IMR-90 (cell line): ENCODE results near the gene RNF212. TPM values are rescaled to one million over a fixed set of nuclear protein-coding genes. Genes with fewer than 3 reads are reported as not detected.

Experiments
- ATAC-seq: fragments of 200-7000 bp; cut with Tn5 transposase; 2 replicates; pipeline ENCODE4 v1.9.1; 2020; ENCODE audit warnings: low read depth, mild to moderate bottlenecking, moderate library complexity
- BruUV-seq: library from RNA; stranded (reverse); fragments of 400-500 nt; replicated peaks from 2 replicates; lab custom pipeline; 2021; lab: Mats Ljungman, UMichigan
- CTCF ChIA-PET: fragments of 300-600 bp; formaldehyde crosslinking; extraction: SDS; loops from one replicate; lab custom pipeline; 2021; ENCODE audit warnings: antibody characterized with exemption; lab: Yijun Ruan, JAX
- POLR2A ChIA-PET: fragments of 300-600 bp; sonication (Branson Sonifier 250); formaldehyde crosslinking; loops from one replicate; lab custom pipeline; 2022; ENCODE audit warnings: antibody characterized with exemption; ENCODE audit not compliant: unreplicated experiment; lab: Charles Lee
- DNase-seq: peaks from one replicate; pipeline ENCODE4 v3.0.0; 2013
- H2AFZ ChIP-seq: replicated peaks from 2 replicates; pipeline ENCODE3; 2013; ENCODE audit warnings: low read length, mild to moderate bottlenecking; ENCODE audit not compliant: poor library complexity
- H2AK5ac ChIP-seq: 2 replicates; pipeline ENCODE4 v1.6.1; 2013; ENCODE audit warnings: low read depth, low read length, inconsistent platforms
- H2AK9ac ChIP-seq: replicated peaks from 2 replicates; pipeline ENCODE3; 2013; ENCODE audit warnings: mild to moderate bottlenecking, low read depth, low read length, moderate library complexity; ENCODE audit not compliant: poor library complexity
- H2BK120ac ChIP-seq: 2 replicates; pipeline ENCODE4 v1.6.1; 2013; ENCODE audit warnings: low read depth, low read length, inconsistent platforms
- H2BK15ac ChIP-seq: 3 replicates; pipeline ENCODE4 v1.6.1; 2013; ENCODE audit warnings: low read depth, low read length, inconsistent platforms
- H2BK20ac ChIP-seq: 2 replicates; pipeline ENCODE4 v1.6.1; 2013; ENCODE audit warnings: low read depth, mild to moderate bottlenecking, inconsistent platforms, low read length, moderate library complexity
- H2BK5ac ChIP-seq: 2 replicates; pipeline ENCODE4 v1.6.1; 2013; ENCODE audit warnings: mild to moderate bottlenecking, low read depth, low read length, inconsistent platforms; ENCODE audit not compliant: poor library complexity, severe bottlenecking
- H3K14ac ChIP-seq: replicated peaks from 2 replicates; pipeline ENCODE4 v1.6.1; 2013; ENCODE audit warnings: low read depth, low read length, inconsistent platforms
- H3K18ac ChIP-seq: 2 replicates; pipeline ENCODE4 v1.6.1; 2013; ENCODE audit warnings: low read depth, low read length, control low read depth
- H3K23ac ChIP-seq: 2 replicates; pipeline ENCODE4 v1.6.1; 2013; ENCODE audit warnings: low read depth, low read length, inconsistent platforms
- H3K27ac ChIP-seq: 2 replicates; pipeline ENCODE4 v1.5.1; 2013; ENCODE audit warnings: mild to moderate bottlenecking, control low read depth, low read length; ENCODE audit not compliant: insufficient read depth
- H3K27me3 ChIP-seq: 2 replicates; pipeline ENCODE4 v1.6.1; 2013; ENCODE audit warnings: low read length; ENCODE audit not compliant: control insufficient read depth, insufficient read depth
- H3K36me3 ChIP-seq: 2 replicates; pipeline ENCODE4 v1.6.1; 2013; ENCODE audit warnings: low read length, mixed read lengths; ENCODE audit not compliant: control insufficient read depth, insufficient read depth
- H3K4ac ChIP-seq: 2 replicates; pipeline ENCODE4 v1.6.1; 2013; ENCODE audit warnings: low read depth, low read length, inconsistent platforms
- H3K4me1 ChIP-seq: 2 replicates; pipeline ENCODE4 v1.6.1; 2013; ENCODE audit warnings: low read length, mixed read lengths; ENCODE audit not compliant: control insufficient read depth, insufficient read depth
- H3K4me2 ChIP-seq: 2 replicates; pipeline ENCODE4 v1.6.1; 2013; ENCODE audit warnings: low read depth, mild to moderate bottlenecking, control low read depth, low read length, moderate library complexity
- H3K4me3 ChIP-seq: 2 replicates; pipeline ENCODE4 v1.5.1; 2013; ENCODE audit warnings: low read depth, mild to moderate bottlenecking, control low read depth, low read length, moderate library complexity; ENCODE audit not compliant: insufficient read depth
- H3K56ac ChIP-seq: 2 replicates; pipeline ENCODE4 v1.6.1; 2013; ENCODE audit warnings: low read length, inconsistent platforms; ENCODE audit not compliant: insufficient read depth; ENCODE audit errors: extremely low read depth
- H3K79me1 ChIP-seq, 2 experiments: 2 replicates each; pipeline ENCODE4 v1.6.1; 2013; ENCODE audit warnings: low read length in 2 of 2, inconsistent platforms in 1 of 2, low read depth in 1 of 2
- H3K9ac ChIP-seq: 2 replicates; pipeline ENCODE4 v1.6.1; 2013; ENCODE audit warnings: low read depth, low read length, control low read depth
- H3K9me1 ChIP-seq: 2 replicates; pipeline ENCODE4 v1.6.1; 2013; ENCODE audit warnings: low read length, inconsistent platforms; ENCODE audit not compliant: insufficient read depth
- H3K9me3 ChIP-seq: 2 replicates; pipeline ENCODE4 v1.6.1; 2013; ENCODE audit warnings: low read length; ENCODE audit not compliant: control insufficient read depth, insufficient read depth
- H4K20me1 ChIP-seq: 2 replicates; pipeline ENCODE4 v1.6.1; 2013; ENCODE audit warnings: low read length, inconsistent platforms; ENCODE audit not compliant: insufficient read depth
- H4K5ac ChIP-seq: 2 replicates; pipeline ENCODE4 v1.6.1; 2013; ENCODE audit warnings: mild to moderate bottlenecking, low read depth, low read length, control low read depth
- H4K8ac ChIP-seq, 2 experiments: 2 replicates each; pipeline ENCODE4 v1.6.1; 2013; ENCODE audit warnings: low read depth in 2 of 2, low read length in 2 of 2, control low read depth in 1 of 2, inconsistent platforms in 1 of 2
- H4K91ac ChIP-seq: 2 replicates; pipeline ENCODE4 v1.6.1; 2013; ENCODE audit warnings: low read depth, low read length, inconsistent platforms; ENCODE audit not compliant: insufficient read depth
- BHLHE40 ChIP-seq: fragments of 150-350 bp; IDR thresholded peaks from 2 replicates; pipeline ENCODE4 v1.6.1; 2016; ENCODE audit warnings: mild to moderate bottlenecking, low read depth, low read length
- CEBPB ChIP-seq: IDR thresholded peaks from 2 replicates; pipeline ENCODE4 v1.6.1; 2012; ENCODE audit warnings: low read depth, low read length, improper control_type of control experiment
- FOS ChIP-seq: fragments of 150-350 bp; IDR thresholded peaks from 2 replicates; pipeline ENCODE4 v1.6.1; 2016; ENCODE audit warnings: low read depth, low read length
- MAFK ChIP-seq: IDR thresholded peaks from 2 replicates; pipeline ENCODE4 v1.6.1; 2012; ENCODE audit warnings: low read depth, low read length, improper control_type of control experiment
- MXI1 ChIP-seq: IDR thresholded peaks from 2 replicates; pipeline ENCODE4 v1.6.1; 2012; ENCODE audit warnings: low read depth, mild to moderate bottlenecking, low read length, moderate library complexity, borderline replicate concordance
- NFE2L2 ChIP-seq: fragments of 150-350 bp; IDR thresholded peaks from 2 replicates; pipeline ENCODE4 v1.6.1; 2016; ENCODE audit warnings: low read depth, mild to moderate bottlenecking, low read length
- POLR2A ChIP-seq: IDR thresholded peaks from 2 replicates; pipeline ENCODE4 v1.6.1; 2012; ENCODE audit warnings: mild to moderate bottlenecking, low read depth, low read length
- RAD21 ChIP-seq: IDR thresholded peaks from 2 replicates; pipeline ENCODE4 v1.6.1; 2012; ENCODE audit warnings: low read length, improper control_type of control experiment
- RCOR1 ChIP-seq: IDR thresholded peaks from 2 replicates; pipeline ENCODE4 v1.6.1; 2012; ENCODE audit warnings: mild to moderate bottlenecking, low read length, improper control_type of control experiment; ENCODE audit not compliant: insufficient replicate concordance
- RFX5 ChIP-seq: IDR thresholded peaks from 2 replicates; pipeline ENCODE4 v1.8.0; 2012; ENCODE audit warnings: low read depth, mild to moderate bottlenecking, low read length, moderate library complexity
- WGBS, 2 experiments: methylation state at CpG; one replicate each; pipeline versions ENCODE4 v1.1.5 to v1.1.7; 2013; ENCODE audit warnings: missing lambda C conversion rate in 2 of 2; ENCODE audit not compliant: insufficient read length in 1 of 2; ENCODE audit errors: extremely low coverage in 2 of 2; 5-methylcytosine and 5-hydroxymethylcytosine counted together
- dilution Hi-C: fragments of 300-500 bp; cut with HindIII; formaldehyde crosslinking; loops from one replicate; pipeline ENCODE4 v1.14.3; 2018; ENCODE audit warnings: low sequenced_read_pairs; ENCODE audit not compliant: unreplicated experiment
- in situ Hi-C: fragments of 300-500 bp; cut with MboI; formaldehyde crosslinking; loops from 3 replicates; pipeline ENCODE4 v1.14.3; 2019; ENCODE audit warnings: low sequenced_read_pairs, inconsistent platforms, mixed read lengths
- intact Hi-C: fragments of 100-400 bp; cut with micrococcal nuclease; formaldehyde crosslinking; loops from 2 replicates; pipeline ENCODE4 v1.10.0; 2022
- polyA plus RNA-seq, 3 experiments: library from polyadenylated mRNA; depleted of rRNA; stranded (reverse); fragments of >200 nt; gene quantifications; 2 replicates each; pipeline ENCODE4 v1.2.3, GENCODE V29; 2012; ENCODE audit warnings: low replicate concordance in 1 of 3
- total RNA-seq: library from RNA; depleted of rRNA; stranded (reverse); fragments of >200 nt; gene quantifications from 2 replicates; pipeline ENCODE4 v1.2.3, GENCODE V29; 2012
- TF ChIP-seq, protein P1 (sequence below): fragments of 150-350 bp; IDR thresholded peaks from 2 replicates; pipeline ENCODE4 v1.6.1; 2016; ENCODE audit warnings: low read depth, mild to moderate bottlenecking, low read length, moderate library complexity, borderline replicate concordance

RNF212 gene
- total and polyA plus RNA-seq, 2 of the 4 experiments (the other 2 are of a cell fraction), result under 0.01 to 0.51 TPM

- WGBS, 2 experiments, result 93% methylated on average over 37 of the region's 46 CpGs; no CpG with 5 or more reads in 1 of the 2 experiments
- intact Hi-C loops (no loop called here), dilution Hi-C loops (no loop called here)
These were observed 91.2 kb downstream of the RNF212 start for GRCh38 chr4:1022051-1022738.

More at GRCh38 chr4:1022051-1022738, 91.2 kb downstream of the RNF212 start:
- no peak for DNase-seq
- Histone ChIP-seq H2AFZ (no peak overlapping the region), H2AK5ac (no peak overlapping the region), H3K56ac (no peak overlapping the region), H4K8ac (no peak overlapping the region), H2BK15ac (no peak overlapping the region), H4K20me1 (peaks cover 13% of the 10 kb centered on the region), H3K36me3 (peaks cover 23% of the 10 kb centered on the region), H2BK120ac (no peak overlapping the region), H3K23ac (no peak overlapping the region), H4K5ac (no peak overlapping the region), H3K14ac (no peak overlapping the region), H2BK20ac (no peak overlapping the region), H3K4me2 (no peak overlapping the region), H2AK9ac (no peak overlapping the region), H3K4ac (no peak overlapping the region), H3K4me1 (peaks cover 2% of the 10 kb centered on the region; the same call in 1 of the 2 replicates), H3K9me1 (peaks cover 11% of the 10 kb centered on the region), H3K18ac (no peak overlapping the region), H3K9me3 (no peaks in the 10 kb centered on the region), H3K27ac (no peak overlapping the region), H3K79me1 (peaks cover 0 to 4% of the 10 kb centered on the region in 2 experiments; a peak in 1 of 4 replicates), H3K27me3 (no peaks in the 10 kb centered on the region), H3K4me3 (no peak overlapping the region), H4K91ac (no peak overlapping the region), H2BK5ac (no peak overlapping the region), H3K9ac (no peak overlapping the region)
- TF ChIP-seq POLR2A (no peak), NFE2L2 (no peak), RAD21 (no peak), FOS (no peak), CEBPB (no peak), RFX5 (no peak), MAFK (no peak), MXI1 (no peak), RCOR1 (no peak), BHLHE40 (no peak)
- TF ChIP-seq, protein P1, sequence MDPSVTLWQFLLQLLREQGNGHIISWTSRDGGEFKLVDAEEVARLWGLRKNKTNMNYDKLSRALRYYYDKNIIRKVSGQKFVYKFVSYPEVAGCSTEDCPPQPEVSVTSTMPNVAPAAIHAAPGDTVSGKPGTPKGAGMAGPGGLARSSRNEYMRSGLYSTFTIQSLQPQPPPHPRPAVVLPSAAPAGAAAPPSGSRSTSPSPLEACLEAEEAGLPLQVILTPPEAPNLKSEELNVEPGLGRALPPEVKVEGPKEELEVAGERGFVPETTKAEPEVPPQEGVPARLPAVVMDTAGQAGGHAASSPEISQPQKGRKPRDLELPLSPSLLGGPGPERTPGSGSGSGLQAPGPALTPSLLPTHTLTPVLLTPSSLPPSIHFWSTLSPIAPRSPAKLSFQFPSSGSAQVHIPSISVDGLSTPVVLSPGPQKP, result no peak
- ChIA-PET CTCF (no interaction called here), POLR2A (no interaction called here)
- no peak for ATAC-seq
- in situ Hi-C loops, result no loop called here
- no TSS peak for BruUV-seq
